GM18499 (cell line): Measurements from ENCODE around the gene KCNH1.

Source experiments
- ATAC-seq: cut with Tn5 transposase; IDR thresholded peaks from one replicate; pipeline ENCODE4 v1.9.1; 2021; ENCODE audit warnings: moderate number of reproducible peaks; ENCODE audit not compliant: insufficient read depth, unreplicated experiment

The KCNH1 gene

DNA sequence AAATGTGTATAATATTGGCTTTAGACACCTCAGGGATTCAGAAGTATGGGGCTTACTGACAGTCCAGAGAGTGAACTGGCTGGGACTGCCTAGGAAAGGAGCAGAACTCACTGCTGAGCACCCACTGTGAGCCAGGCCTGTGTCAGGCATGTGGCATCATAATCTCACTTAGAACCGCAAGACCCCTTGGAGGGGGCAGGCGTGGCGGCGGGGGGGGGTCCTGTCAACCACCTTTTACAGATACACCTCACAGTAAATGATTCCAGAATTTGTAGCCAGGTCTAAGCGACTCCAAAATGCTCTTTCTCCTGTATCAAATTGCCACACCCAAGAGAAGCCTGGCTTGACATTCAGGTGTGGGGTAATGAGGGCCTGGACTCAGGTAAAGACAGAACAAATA is 235.5 kb downstream of the KCNH1 start:
- ATAC-seq: no peak

DNA sequence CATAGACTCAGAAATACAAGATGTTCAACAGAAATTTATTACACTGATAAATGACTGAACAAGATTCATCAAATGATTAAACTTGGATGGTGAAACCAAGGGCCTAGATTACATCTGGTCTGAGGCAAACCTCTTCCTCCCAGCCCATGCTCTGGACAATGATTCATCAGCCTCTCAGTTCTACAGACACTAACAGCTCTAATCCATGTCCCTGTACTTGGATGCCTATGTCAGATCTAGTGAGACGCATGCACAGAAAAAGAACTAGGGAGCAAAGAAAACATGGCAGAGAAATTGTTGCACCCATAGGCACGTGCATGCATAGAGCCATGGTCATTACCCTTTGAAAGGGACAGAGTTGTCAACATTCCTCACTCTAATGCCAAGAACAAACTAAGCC is 250.1 kb downstream of the KCNH1 start:
- ATAC-seq: no peak

DNA sequence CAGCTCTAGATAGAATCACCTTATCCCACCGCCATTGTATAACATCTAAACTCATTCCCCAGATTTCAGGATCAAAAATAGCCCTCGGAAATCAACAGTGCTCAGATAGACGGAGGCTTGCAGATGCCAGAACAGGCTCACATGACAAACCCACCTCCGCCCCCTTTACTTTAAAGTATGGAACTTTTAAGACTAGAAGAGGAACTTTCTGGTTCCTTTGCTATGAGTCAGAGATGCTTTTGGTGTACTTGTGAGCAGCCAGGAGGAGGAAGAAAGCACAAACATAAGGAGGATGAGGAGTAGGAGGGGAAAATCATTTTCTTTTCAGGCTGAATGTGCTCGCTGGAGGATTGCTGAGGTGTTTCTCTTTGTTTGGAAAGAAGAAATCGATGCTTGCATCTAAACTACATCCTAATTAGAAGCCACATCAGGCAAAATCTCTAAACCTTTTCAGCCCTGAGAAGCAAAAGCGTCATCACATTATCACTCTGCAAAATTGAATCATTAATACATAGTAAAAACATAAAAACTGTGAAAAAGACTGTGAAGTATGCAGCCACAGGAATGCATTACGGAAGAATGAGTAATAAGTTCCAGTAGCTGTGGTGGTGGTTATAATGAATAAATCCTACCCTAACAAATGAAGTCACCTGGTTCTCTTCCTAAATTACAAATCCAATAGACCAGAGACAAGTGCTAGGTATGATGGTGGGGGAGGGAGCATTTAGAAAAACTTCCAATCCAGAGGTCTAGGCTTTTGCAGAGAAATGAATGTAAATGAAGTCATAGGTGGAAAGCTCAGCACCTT is 251.3 kb downstream of the KCNH1 start:
- no peak for ATAC-seq

DNA sequence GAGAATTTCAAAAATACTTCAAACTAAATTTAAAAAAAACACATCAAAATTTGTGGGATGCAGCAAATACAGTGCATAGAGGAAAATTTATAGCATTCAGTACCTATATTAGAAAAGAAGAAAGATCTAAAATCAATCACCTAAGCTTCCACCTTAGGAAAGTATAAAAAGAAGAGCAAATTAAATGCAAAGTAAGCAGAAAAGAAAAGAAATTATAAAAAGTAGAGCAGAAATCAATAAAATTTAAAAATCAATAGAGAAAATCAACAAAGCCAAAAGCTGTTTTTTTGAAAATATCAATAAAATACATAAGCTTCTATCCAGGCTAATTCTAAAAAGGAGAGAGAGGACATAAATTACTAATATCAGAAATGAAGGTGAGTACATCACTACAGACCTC is 255.4 kb downstream of the KCNH1 start:
- ATAC-seq: no peak

DNA sequence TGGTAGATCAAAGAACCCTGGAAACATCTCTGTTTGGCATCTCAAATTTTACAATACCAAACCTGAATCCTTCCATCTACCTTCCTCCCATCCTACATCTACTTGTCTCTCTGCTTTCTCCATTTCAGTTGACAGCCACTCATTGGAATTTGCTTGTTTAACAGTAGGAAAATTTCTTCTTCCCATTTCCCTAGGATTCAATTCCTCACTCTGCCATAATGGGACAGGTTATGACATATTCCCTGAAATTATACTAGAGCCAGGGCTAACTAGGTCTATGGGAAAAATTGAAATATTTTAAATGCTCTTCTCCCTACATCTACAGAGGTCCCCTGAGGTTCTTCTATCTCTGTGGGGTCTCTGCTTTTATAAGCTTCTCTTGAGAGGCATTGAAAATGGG is 257.7 kb downstream of the KCNH1 start:
- no peak for ATAC-seq

DNA sequence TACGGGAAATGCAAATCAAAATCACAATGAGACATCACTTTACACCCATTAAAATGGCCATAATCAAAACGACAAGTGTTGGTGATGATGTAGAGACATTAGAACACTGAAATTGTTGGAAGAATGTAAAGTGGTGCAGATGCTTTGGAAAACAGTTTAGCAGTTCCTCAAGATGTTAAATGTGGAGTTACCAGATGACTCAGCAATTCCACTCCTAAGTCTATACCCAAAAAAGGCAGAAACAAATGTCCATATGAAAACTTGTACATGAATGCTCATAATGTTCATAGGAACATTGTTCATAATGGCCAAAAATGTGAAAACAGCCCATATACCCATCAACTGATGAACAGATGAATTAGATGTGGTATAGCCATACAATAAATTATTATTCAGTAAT is 267.4 kb downstream of the KCNH1 start:
- ATAC-seq: no peak

DNA sequence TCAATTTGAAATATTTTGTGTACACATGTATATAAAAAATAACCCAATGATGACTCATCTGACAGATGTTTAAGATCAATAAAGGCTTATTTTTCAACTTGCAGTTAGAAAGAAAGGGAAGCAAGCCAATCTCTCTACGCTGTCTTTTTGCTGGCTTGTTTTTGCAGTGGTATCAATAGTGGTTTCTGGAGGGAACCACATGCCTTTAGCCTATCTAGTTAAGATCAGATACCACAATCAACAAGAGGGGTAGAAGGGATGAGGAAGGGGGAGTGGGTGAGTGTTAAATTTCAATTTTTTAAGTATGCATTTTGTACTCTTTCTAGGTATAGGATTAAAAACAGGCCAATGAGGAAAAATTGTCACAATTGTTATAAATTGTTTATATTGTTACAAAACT is 276.2 kb downstream of the KCNH1 start:
- no peak for ATAC-seq

DNA sequence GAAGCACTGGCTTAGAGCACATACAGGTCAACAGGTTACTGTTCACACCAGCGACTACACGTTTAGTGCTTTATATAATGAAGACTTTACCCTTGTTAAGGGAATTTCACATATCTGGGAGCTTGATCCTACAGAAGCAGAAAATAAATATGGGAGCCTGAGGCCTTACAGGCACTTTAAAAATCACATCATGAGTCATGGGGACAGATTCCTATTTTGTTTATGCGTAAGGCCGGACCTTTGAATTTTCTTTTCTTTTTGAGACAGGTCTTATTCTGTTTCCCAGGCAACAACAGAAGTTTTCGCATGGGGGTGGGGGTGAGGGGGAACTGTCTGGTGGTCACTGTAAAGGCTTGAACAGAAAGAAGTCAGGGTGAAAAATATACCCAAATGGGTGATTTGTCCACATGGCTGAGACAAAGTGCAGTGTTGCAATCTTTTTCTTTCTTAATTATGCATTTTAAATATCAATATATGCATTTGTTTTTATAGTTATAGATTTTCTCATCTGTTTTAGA is 276.7 kb downstream of the KCNH1 start:
- ATAC-seq: no peak

DNA sequence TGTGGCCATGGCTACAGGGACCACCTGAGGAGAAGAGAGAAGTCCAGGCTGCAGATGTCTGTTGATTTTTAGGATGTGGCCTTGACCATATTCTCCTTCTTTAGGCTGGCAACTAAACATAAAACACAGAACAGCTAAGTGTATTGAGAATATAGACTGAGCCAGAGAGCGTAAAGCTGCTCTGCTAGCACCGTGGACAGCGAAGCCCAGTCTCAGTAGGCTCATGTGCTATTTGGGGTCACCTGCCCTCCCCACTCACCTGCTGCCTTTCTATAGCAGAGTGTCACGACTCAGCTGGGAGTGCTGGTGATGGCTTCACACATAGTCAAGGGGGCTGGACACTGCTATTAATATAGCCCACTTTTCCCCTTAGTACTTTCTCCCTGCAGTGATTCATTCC is 278.5 kb downstream of the KCNH1 start:
- no peak for ATAC-seq

DNA sequence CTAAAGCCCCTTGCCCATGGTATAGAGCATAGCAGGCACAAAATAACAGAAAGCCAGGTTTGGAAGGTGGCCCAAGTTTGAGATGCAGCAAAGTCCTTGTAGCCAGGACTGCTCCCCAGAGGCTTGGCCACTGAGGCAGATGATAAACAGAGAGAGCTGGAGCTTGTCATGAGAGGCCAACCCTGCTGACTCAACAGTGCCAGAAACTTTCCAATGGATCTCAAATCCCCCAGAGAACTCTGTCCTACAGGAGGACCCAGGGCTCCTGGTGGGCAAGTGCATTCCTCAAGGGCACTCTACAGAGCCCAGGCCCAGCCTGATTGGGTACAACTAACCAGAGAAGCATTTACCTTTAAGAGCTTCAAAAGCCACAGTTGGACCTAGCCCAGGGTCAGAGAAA is 280.7 kb downstream of the KCNH1 start:
- ATAC-seq: no peak

DNA sequence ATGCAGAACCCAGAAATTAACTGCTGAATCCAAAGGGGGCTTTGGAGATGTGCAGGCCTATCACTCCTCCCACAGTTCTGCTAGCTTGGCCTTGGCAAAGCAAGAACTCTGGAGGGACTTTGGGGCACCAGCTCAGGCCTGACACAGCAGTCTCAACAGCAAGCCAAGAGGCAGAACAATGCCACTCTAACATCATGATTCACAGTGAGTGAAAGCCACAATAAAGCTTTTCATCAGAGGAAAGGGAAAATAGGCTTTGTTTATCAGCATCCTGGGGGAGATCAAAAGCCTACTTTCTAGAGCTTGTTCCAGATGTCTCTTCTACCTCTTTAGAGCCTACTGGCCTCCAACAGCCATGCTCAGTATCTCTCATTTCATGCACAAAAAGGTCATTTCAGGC is 283.4 kb downstream of the KCNH1 start:
- ATAC-seq: no peak

DNA sequence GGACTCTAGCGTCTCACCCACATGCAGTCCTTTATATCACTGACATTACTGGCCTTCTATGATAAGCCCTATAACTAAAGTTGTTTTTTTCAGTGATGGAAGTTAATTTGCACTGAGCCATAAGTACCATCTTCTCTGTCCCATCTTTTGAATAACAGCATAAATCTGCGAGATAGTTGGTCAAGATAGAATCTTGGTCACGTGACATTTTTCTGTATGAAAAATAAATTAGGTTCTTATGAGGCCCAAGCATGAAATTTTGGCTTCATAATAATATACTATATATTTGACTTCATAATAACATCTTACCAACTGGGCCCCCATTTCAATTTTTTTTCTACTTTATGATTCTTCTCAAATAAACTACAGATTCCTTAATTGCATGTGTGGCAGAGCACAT is 285.5 kb downstream of the KCNH1 start:
- no peak for ATAC-seq

DNA sequence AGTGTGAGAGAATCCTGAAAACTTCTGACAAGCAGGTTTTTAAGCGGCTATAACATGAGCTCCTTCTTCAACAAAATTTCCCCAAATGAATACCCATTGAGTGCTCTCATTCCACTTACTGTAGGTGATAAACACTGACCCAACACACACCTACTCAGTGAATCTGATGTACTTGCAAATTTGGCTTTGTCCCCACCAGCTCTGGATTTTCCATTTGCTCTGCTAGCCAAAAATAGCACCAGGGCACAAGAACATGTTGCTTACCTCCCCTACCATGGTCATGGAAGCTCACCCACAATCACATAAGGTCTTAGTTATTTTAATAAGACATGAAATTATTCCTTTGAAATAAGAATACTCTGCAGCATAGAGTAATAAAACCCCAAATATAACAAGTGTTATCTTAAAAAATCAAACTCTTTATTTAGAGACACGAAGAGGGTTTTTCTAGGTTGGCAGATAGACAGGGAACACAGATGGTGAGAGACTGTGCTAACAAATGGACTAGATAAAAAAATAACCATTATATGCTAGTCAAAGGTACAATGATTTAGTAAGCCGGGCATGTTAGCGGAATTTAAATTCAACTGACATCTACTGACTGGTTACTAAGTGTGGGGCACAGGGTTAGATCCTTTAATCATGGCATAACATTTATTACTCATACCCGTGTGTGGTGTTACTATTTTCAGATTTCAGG is 291.9 kb downstream of the KCNH1 start:
- no peak for ATAC-seq

DNA sequence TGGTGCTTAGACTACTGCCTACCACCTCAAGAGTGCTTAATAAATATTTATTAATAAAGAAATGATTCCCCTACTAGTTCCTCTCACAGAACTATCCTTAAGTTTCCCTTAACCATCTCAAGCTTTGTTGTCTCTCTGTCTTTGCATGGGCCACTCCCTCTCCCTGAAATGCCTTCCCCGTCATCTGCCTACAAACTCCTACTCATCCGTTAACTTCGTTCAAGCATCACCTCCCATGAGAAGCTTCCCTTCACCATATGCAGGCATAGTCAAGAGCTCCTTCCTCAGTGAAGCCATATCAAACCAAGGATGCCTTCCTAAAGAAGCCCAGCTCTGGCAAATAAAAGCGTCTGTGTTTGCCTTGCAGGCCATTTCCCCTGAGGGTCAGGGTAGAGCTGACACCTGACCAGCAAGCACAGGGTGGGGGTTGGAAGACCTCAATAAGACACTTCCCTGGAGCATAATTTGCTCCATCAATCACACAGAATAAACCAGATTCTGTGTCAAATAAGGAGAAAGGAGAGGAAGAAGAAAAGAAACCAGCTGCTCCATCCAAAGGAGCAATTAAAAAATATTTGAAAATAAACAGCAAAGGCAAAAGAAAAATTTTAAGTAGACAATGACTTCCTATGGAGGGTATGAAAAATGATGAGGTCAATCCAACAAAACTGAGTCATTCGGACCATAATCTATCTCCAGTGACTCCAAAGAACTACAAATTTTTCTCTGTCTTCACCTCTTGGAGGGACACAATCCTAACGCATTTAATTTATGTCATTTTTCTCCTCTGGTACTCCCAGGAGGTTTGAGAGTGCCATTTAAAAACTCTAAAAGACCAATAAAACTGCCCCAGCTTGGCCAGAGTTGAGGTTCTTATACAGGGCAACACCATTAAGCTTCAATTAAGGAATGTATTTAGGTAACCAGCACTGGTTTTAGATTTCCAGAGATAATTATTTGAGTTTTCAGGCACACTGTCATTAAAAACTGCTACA is 303.6 kb downstream of the KCNH1 start:
- ATAC-seq: no peak

DNA sequence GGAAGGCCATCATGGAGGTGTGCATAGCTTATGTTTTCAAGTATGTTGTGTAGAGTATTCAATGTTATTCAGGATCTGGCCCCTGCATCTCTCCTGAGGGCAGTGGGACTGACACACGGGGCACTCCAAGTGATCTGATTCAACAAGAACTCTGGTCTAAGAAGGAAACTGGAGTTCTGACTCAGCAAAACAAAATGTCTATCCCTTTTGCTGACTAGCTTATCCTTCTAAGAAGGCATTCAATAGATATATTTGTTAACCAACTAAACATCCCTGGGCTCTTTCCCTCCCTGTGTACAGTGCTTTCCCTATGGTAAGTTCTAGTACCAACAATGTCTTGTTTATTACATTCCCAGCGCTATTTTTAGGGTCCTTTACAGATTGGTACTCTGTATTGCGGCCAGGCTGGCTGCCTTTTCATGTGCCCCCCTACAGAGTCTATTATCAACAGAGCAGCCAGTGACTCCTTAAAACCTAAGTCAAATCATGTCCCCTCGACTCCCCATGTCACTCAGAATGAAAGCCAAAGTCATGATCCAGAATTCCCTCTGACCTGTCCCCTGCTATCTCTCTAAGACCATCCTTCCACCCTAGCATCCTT is 304.9 kb downstream of the KCNH1 start:
- ATAC-seq: no peak

DNA sequence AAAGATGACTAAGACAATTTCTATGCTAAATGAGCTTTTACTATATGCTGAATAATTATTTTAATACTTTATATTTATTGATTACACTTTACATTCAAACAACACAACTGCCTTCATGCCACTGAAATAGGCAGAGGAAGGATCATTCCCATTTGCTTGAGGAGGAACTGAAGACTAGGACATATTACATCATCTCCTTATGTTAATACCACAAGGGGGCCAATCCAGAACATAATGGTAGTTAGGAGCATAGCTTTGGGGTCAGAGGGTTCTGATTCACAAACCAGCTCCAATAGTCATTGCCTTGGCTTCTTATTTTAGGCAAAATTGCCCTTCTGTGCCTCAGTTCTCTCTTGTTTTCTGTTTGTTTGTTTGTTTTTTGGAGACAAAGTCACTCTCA is 306.5 kb downstream of the KCNH1 start:
- ATAC-seq: no peak

DNA sequence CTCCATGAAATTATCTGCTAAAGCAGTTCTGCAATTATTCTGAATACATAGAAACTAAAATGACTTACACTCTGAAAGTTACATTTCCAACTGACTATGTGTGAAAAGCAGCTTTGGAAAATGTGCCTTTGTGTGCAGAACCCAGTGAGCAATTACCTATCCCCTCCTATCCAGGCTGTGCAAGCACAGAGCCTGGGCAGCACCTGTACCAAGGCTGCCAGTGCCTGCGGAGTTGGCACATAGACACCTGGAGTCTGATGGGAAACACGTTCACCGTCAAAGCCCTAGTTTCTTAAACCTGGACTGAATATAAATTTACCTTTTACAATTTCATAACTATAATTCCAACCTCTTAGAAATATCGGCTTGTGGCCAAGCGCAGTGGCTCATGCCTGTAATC is 307.3 kb downstream of the KCNH1 start:
- no peak for ATAC-seq

DNA sequence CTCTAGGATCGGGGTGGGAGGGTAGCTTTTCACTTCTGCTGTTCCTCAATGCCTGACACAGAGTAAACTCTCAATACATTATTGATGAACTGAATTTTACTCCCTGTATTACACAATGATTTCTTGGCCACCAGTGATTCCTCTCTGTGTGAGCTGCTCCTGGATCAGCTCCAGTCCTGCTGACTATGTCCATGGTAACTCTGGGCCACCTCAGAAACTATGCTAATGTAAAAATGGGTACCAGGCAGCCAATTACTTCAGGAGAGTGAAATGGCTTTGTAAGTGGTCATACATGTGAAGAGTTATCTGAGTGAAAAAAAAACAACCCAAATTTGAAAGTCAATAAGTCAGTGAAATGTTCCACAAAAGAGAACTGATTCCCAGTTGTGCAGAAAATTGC is 311.0 kb downstream of the KCNH1 start:
- no peak for ATAC-seq

DNA sequence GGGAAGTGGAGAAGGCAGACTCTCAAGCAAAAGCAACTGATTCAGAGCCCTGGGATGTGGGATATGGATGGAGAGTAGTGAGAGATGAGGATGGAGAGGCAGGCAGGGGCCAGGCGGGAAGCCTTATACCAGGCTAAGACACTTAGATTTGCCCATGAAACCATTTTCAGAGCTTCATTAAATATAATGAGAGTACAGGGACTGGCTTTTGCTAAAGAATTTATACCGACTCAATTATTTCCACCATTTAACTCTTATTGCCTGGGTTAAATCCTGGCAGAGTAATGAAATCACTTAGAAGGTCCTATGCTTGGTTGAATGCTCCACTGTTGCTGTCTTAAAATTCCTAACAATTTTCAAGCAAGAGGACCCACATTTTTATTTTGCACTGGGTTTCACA is 311.7 kb downstream of the KCNH1 start:
- no peak for ATAC-seq

DNA sequence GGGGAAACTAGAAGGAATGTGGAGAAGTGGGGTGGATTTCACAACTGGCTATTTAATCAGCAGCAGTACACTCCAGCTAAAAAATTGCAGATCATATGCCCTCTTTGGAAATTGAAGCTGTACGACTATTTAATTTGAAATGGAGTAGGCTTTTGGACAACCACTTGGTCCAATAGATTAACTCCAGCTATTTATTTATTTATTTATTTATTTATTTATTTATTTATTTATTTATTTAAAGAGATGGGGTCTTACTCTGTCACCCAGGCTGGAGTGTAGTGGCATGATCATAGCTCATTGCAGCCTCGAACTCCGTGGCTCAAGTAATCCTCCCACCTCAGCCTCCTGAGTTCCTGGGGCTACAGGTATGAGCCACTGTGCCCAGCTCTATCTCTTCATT is 312.3 kb downstream of the KCNH1 start:
- ATAC-seq: no peak
